ENCODE measurements around the gene DGCR6. TPM values are rescaled to one million over a fixed set of nuclear protein-coding genes. Genes with fewer than 3 reads are reported as not detected.
"Not testable (repeated sequence)": the region's sequence is repeated elsewhere in the genome, so short reads cannot be mapped to it uniquely, and the experiment has no call there.

The DGCR6 gene
- total RNA-seq, 1 experiment from 2014 or later: 1.8 TPM

DNA sequence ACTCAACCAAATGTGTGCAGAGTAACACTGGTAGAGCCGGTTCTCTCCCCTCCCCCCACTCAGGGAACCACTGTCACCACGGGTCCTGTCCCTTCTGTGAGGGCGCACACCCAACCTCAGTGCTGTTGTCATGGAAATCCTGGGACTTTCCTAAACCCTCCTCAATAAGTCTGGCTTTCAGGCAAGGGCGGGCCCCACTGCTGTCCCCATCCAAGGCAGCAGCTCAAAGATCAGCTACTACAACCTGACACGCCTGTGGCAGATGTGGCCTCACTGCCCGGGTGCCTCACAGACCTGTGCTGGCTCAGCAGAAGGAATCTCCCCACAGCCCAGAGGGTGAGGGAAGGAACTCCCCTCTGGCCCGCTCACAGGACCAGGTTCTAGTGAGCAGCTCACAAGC is 27.8 kb downstream of the DGCR6 start:
- Histone ChIP-seq H4K91ac (ENCODE audit: insufficient read length, low read depth, low read length) (no peak overlapping the region), H3K27ac (ENCODE audit: insufficient read length, low read depth, low read length) (no peak overlapping the region), H2BK20ac (ENCODE audit: low read depth, low read length, poor library complexity, severe bottlenecking) (no peak overlapping the region), H3T11ph (ENCODE audit: low read length) (no peak overlapping the region), H3K18ac (ENCODE audit: insufficient read length, low read depth, low read length) (no peak overlapping the region), H3K9ac (ENCODE audit: extremely low read depth, insufficient read length, low read length) (no peak overlapping the region), H3K14ac (ENCODE audit: insufficient read depth, low read length) (no peak overlapping the region), H3K23me2 (ENCODE audit: insufficient read length, low read depth, low read length, poor library complexity, severe bottlenecking) (no peaks in the 10 kb centered on the region), H3K4me2 (ENCODE audit: insufficient read depth, insufficient read length, low read length) (no peak overlapping the region), H2AFZ (ENCODE audit: low read length) (no peak overlapping the region), H2AK5ac (ENCODE audit: insufficient read length, low read length) (no peak overlapping the region), H3K23ac (ENCODE audit: insufficient read length, low read depth, low read length) (no peak overlapping the region), H4K20me1 (ENCODE audit: control insufficient read depth, insufficient read depth, insufficient read length) (no peaks in the 10 kb centered on the region), H2BK12ac (ENCODE audit: insufficient read length, low read depth, low read length) (no peak overlapping the region), H3K79me1 (ENCODE audit: insufficient read depth, low read depth, low read length, poor library complexity, severe bottlenecking) (no peaks in the 10 kb centered on the region), H2BK120ac (ENCODE audit: low read depth, low read length, poor library complexity, severe bottlenecking) (no peak overlapping the region), H3K27me3 (ENCODE audit: insufficient read depth, low read length) (no peaks in the 10 kb centered on the region), H4K8ac (replicated peaks; ENCODE audit: insufficient read length, low read depth, low read length) (no peak overlapping the region), H3K4me1 (ENCODE audit: insufficient read depth, low read length) (no peaks in the 10 kb centered on the region), H2BK5ac (ENCODE audit: insufficient read length, low read length) (no peak overlapping the region), H3K79me2 (ENCODE audit: insufficient read depth, low read length) (no peaks in the 10 kb centered on the region), H3K9me3 (ENCODE audit: control insufficient read depth, low read depth, low read length) (no peaks in the 10 kb centered on the region), H4K5ac (ENCODE audit: insufficient read length, low read depth, low read length) (no peak overlapping the region), H3K4ac (ENCODE audit: low read depth, low read length) (no peak overlapping the region), H2BK15ac (ENCODE audit: low read depth, low read length) (no peak overlapping the region), H3K56ac (ENCODE audit: insufficient read length, low read depth, low read length) (no peak overlapping the region)
- Mint-ChIP-seq H3K36me3 (ENCODE audit: insufficient read depth in 1 of 3, low read depth in 3 of 3) (no peaks in the 10 kb centered on the region), H3K4me1 (no peaks in the 10 kb centered on the region), H3K9me3 (no peaks in the 10 kb centered on the region), H3K27me3 (ENCODE audit: low read depth) (no peaks in the 10 kb centered on the region), H3K4me3 (no peak overlapping the region), H3K27ac (no peak overlapping the region)
- TF ChIP-seq, protein P1, sequence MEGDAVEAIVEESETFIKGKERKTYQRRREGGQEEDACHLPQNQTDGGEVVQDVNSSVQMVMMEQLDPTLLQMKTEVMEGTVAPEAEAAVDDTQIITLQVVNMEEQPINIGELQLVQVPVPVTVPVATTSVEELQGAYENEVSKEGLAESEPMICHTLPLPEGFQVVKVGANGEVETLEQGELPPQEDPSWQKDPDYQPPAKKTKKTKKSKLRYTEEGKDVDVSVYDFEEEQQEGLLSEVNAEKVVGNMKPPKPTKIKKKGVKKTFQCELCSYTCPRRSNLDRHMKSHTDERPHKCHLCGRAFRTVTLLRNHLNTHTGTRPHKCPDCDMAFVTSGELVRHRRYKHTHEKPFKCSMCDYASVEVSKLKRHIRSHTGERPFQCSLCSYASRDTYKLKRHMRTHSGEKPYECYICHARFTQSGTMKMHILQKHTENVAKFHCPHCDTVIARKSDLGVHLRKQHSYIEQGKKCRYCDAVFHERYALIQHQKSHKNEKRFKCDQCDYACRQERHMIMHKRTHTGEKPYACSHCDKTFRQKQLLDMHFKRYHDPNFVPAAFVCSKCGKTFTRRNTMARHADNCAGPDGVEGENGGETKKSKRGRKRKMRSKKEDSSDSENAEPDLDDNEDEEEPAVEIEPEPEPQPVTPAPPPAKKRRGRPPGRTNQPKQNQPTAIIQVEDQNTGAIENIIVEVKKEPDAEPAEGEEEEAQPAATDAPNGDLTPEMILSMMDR (conservative IDR thresholded peaks at IDR 0.05): no peak
- WGBS (ENCODE audit: extremely low coverage, insufficient read length, low lambda C conversion rate): no CpG with 5 or more reads among the region's 7 CpGs
- DNase-seq: no peak

DNA sequence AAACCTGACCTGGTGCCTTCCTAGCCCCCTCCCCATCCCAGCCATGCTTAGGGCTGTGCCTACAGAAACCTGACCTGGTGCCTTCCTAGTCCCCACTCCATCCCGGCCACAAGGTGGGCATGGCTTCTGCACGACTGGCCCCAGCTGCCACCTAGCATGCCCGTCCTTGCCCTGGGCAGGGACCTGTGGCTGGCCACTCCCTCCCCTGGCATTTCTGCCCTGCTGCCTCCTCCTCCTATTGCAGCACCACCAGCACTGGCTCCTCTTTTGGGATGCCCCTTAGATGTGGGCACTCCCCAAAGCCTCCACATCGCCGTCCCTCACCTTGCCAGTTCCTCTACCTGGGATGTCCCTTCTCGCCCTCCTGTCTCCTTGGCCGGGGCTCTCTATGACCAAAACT is 28.6 kb downstream of the DGCR6 start:
- H3K4me2 ChIP-seq (ENCODE audit: insufficient read depth, insufficient read length, low read length); H3K4me3 Mint-ChIP-seq; H3K4ac ChIP-seq (ENCODE audit: low read depth, low read length); H3T11ph ChIP-seq (ENCODE audit: low read length); H3K4me1 Mint-ChIP-seq; H3K14ac ChIP-seq (ENCODE audit: insufficient read depth, low read length); H3K9me3 Mint-ChIP-seq; H3K27ac ChIP-seq (ENCODE audit: insufficient read length, low read depth, low read length); H4K5ac ChIP-seq (ENCODE audit: insufficient read length, low read depth, low read length); H3K27ac Mint-ChIP-seq; H3K23ac ChIP-seq (ENCODE audit: insufficient read length, low read depth, low read length); H3K23me2 ChIP-seq (ENCODE audit: insufficient read length, low read depth, low read length, poor library complexity, severe bottlenecking); H3K27me3 Mint-ChIP-seq (ENCODE audit: low read depth); H3K27me3 ChIP-seq (ENCODE audit: insufficient read depth, low read length); DNase-seq; H3K36me3 Mint-ChIP-seq (ENCODE audit: insufficient read depth in 1 of 3, low read depth in 3 of 3); H2AK5ac ChIP-seq (ENCODE audit: insufficient read length, low read length); H3K4me1 ChIP-seq (ENCODE audit: insufficient read depth, low read length); H3K9ac ChIP-seq (ENCODE audit: extremely low read depth, insufficient read length, low read length); H3K79me1 ChIP-seq (ENCODE audit: insufficient read depth, low read depth, low read length, poor library complexity, severe bottlenecking); H3K56ac ChIP-seq (ENCODE audit: insufficient read length, low read depth, low read length); H2BK20ac ChIP-seq (ENCODE audit: low read depth, low read length, poor library complexity, severe bottlenecking); H3K9me3 ChIP-seq (ENCODE audit: control insufficient read depth, low read depth, low read length); H2BK120ac ChIP-seq (ENCODE audit: low read depth, low read length, poor library complexity, severe bottlenecking); H2BK15ac ChIP-seq (ENCODE audit: low read depth, low read length); H2BK12ac ChIP-seq (ENCODE audit: insufficient read length, low read depth, low read length); H4K20me1 ChIP-seq (ENCODE audit: control insufficient read depth, insufficient read depth, insufficient read length); H2BK5ac ChIP-seq (ENCODE audit: insufficient read length, low read length); H3K79me2 ChIP-seq (ENCODE audit: insufficient read depth, low read length); H3K18ac ChIP-seq (ENCODE audit: insufficient read length, low read depth, low read length); H2AFZ ChIP-seq (ENCODE audit: low read length); H4K91ac ChIP-seq (ENCODE audit: insufficient read length, low read depth, low read length); H4K8ac ChIP-seq (replicated peaks; ENCODE audit: insufficient read length, low read depth, low read length): not testable (repeated sequence)
- no CpG with 5 or more reads among the region's 7 CpGs for WGBS (ENCODE audit: extremely low coverage, insufficient read length, low lambda C conversion rate)
